GM12878 (cell line): ENCODE data around the gene ATF6. TPM values are rescaled to one million over a fixed set of nuclear protein-coding genes. Genes with fewer than 3 reads are reported as not detected.

Source experiments
- ATAC-seq: fragments of 200-7000 bp; cut with Tn5 transposase; 3 replicates; pipeline ENCODE4 v1.9.1; 2020; ENCODE audit warnings: mild to moderate bottlenecking, moderate library complexity
- BruUV-seq: library from RNA; stranded (reverse); fragments of 400-500 nt; replicated peaks from 2 replicates; lab custom pipeline; 2021; lab: Mats Ljungman, UMichigan
- CTCF ChIA-PET: fragments of 300-600 bp; sonication (Branson Sonifier 250); formaldehyde crosslinking; extraction: SDS; loops from one replicate; lab custom pipeline; 2021; ENCODE audit warnings: inconsistent platforms; lab: Yijun Ruan, JAX
- POLR2A ChIA-PET: fragments of 350-600 bp; formaldehyde crosslinking; extraction: SDS; loops from one replicate; lab custom pipeline; 2021; ENCODE audit warnings: inconsistent platforms; lab: Charles Lee
- RAD21 ChIA-PET: fragments of 300-600 bp; sonication (Branson Sonifier 250); formaldehyde crosslinking; loops from one replicate; lab custom pipeline; 2023; ENCODE audit warnings: antibody characterized with exemption; ENCODE audit not compliant: unreplicated experiment; lab: Charles Lee
- SMC1A ChIA-PET: fragments of 300-600 bp; sonication (Branson Sonifier 250); formaldehyde crosslinking; loops from one replicate; lab custom pipeline; 2023; ENCODE audit not compliant: unreplicated experiment, uncharacterized antibody; lab: Charles Lee
- DNase-seq: peaks from one replicate; pipeline ENCODE4 v3.0.0-alpha.2; 2011; ENCODE audit warnings: low read depth, low spot score
- FAIRE-seq: peaks from 3 replicates; lab custom pipeline; 2011; peaks lifted over from hg19 to GRCh38; lab: Jason Lieb, UNC
- H2AFZ ChIP-seq: 2 replicates; pipeline ENCODE4 v1.6.0; 2011; ENCODE audit warnings: low read depth, low read length, control low read depth; ENCODE audit not compliant: control insufficient read depth
- H3K27ac ChIP-seq: 2 replicates; pipeline ENCODE4 v1.5.1; 2011; ENCODE audit warnings: control low read depth; ENCODE audit not compliant: control insufficient read depth, insufficient read depth
- H3K27me3 ChIP-seq, 2 experiments: replicated peaks in 1 of 2; 2 replicates each; pipeline versions ENCODE4 v1.6.0 to v1.6.1; 2011; ENCODE audit warnings: low read length in 1 of 2; ENCODE audit not compliant: control insufficient read depth in 2 of 2, insufficient read depth in 2 of 2
- H3K36me3 ChIP-seq, 2 experiments: 2 replicates each; pipeline ENCODE4 v1.5.1; 2011; ENCODE audit warnings: low read length in 1 of 2; ENCODE audit not compliant: control insufficient read depth in 2 of 2, insufficient read depth in 2 of 2
- H3K4me1 ChIP-seq: 2 replicates; pipeline ENCODE4 v1.6.1; 2011; ENCODE audit warnings: mild to moderate bottlenecking, low read length, moderate library complexity, mixed read lengths; ENCODE audit not compliant: control insufficient read depth, insufficient read depth
- H3K4me2 ChIP-seq: 2 replicates; pipeline ENCODE4 v1.6.0; 2011; ENCODE audit warnings: control low read depth; ENCODE audit not compliant: control insufficient read depth, insufficient read depth
- H3K4me3 ChIP-seq: fragments of 200-600 bp; sonication (generic); 2 replicates; pipeline ENCODE4 v1.5.1; 2016
- H3K79me2 ChIP-seq: 2 replicates; pipeline ENCODE4 v1.6.0; 2011; ENCODE audit warnings: low read length; ENCODE audit not compliant: control insufficient read depth, insufficient read depth
- H3K9ac ChIP-seq: 2 replicates; pipeline ENCODE4 v1.8.0; 2011; ENCODE audit warnings: low read length, control low read depth, mixed read lengths; ENCODE audit not compliant: control insufficient read depth, insufficient read depth
- H3K9me3 ChIP-seq: replicated peaks from 3 replicates; pipeline ENCODE4 v1.5.1; 2011; ENCODE audit warnings: mild to moderate bottlenecking, low read length; ENCODE audit not compliant: control insufficient read depth, insufficient read depth
- H4K20me1 ChIP-seq: 2 replicates; pipeline ENCODE4 v1.6.0; 2011; ENCODE audit not compliant: control insufficient read depth, insufficient read depth
- BACH1 ChIP-seq: fragments of 450-650 bp; IDR thresholded peaks from 2 replicates; pipeline ENCODE4 v1.6.1; 2017; ENCODE audit warnings: mild to moderate bottlenecking, borderline replicate concordance
- BMI1 ChIP-seq: fragments of 450-650 bp; IDR thresholded peaks from 2 replicates; pipeline ENCODE4 v1.6.1; 2016; ENCODE audit warnings: mild to moderate bottlenecking, moderate library complexity, borderline replicate concordance
- CBX5 ChIP-seq: sonication (generic); IDR thresholded peaks from 2 replicates; pipeline ENCODE4 v1.6.1; 2016; ENCODE audit warnings: low read depth, moderate library complexity, mild to moderate bottlenecking, inconsistent platforms
- KDM1A ChIP-seq: fragments of 200-600 bp; sonication (generic); IDR thresholded peaks from 2 replicates; pipeline ENCODE4 v1.6.1; 2016; ENCODE audit warnings: borderline replicate concordance
- KLF5 ChIP-seq: fragments of 450-650 bp; IDR thresholded peaks from 2 replicates; pipeline ENCODE4 v1.6.1; 2014; ENCODE audit warnings: mild to moderate bottlenecking; ENCODE audit not compliant: partially characterized antibody
- MEF2B ChIP-seq: fragments of 450-650 bp; IDR thresholded peaks from 2 replicates; pipeline ENCODE4 v1.6.1; 2018; ENCODE audit warnings: mild to moderate bottlenecking, moderate library complexity; ENCODE audit not compliant: partially characterized antibody, poor library complexity, severe bottlenecking
- NFIC ChIP-seq: IDR thresholded peaks from 2 replicates; pipeline ENCODE4 v1.6.1; 2012; ENCODE audit warnings: low read depth, mild to moderate bottlenecking, inconsistent platforms, low read length, moderate library complexity
- NFYB ChIP-seq: IDR thresholded peaks from 2 replicates; pipeline ENCODE4 v1.6.1; 2011; ENCODE audit warnings: low read depth, mild to moderate bottlenecking, low read length, improper control_type of control experiment, moderate library complexity; ENCODE audit not compliant: insufficient read depth
- PAX5 ChIP-seq: IDR thresholded peaks from 2 replicates; pipeline ENCODE4 v1.6.1; 2011; ENCODE audit warnings: low read depth, low read length, borderline replicate concordance
- POLR2AphosphoS2 ChIP-seq: IDR thresholded peaks from 2 replicates; pipeline ENCODE4 v1.6.1; 2011; ENCODE audit warnings: low read depth, mild to moderate bottlenecking, low read length, improper control_type of control experiment, moderate library complexity
- RAD51 ChIP-seq: fragments of 450-650 bp; IDR thresholded peaks from 2 replicates; pipeline ENCODE4 v1.6.1; 2016; ENCODE audit warnings: moderate library complexity, mild to moderate bottlenecking, inconsistent platforms
- SIN3A ChIP-seq: IDR thresholded peaks from 2 replicates; pipeline ENCODE4 v1.6.1; 2012; ENCODE audit warnings: low read depth, low read length, improper control_type of control experiment
- SMAD5 ChIP-seq: IDR thresholded peaks from 2 replicates; pipeline ENCODE4 v1.6.1; 2016; ENCODE audit warnings: antibody characterized with exemption, low read depth
- SMARCA5 ChIP-seq: fragments of 450-650 bp; IDR thresholded peaks from 2 replicates; pipeline ENCODE4 v1.6.1; 2017; ENCODE audit warnings: mild to moderate bottlenecking
- WGBS: methylation state at CpG from one replicate; pipeline ENCODE4 v1.1.6; 2016; ENCODE audit warnings: low lambda C conversion rate; ENCODE audit not compliant: insufficient replicate concordance, insufficient coverage; ENCODE audit errors: missing lambda C conversion rate; 5-methylcytosine and 5-hydroxymethylcytosine counted together
- in situ Hi-C: fragments of 300-500 bp; cut with MboI; formaldehyde crosslinking; loops from 9 replicates; pipeline ENCODE4 v1.14.3; 2018; ENCODE audit warnings: mixed read lengths
- intact Hi-C: fragments of 100-400 bp; cut with micrococcal nuclease; formaldehyde crosslinking; loops from one replicate; pipeline ENCODE4 v1.14.2; 2022; ENCODE audit not compliant: unreplicated experiment
- polyA plus RNA-seq, 11 experiments: library from polyadenylated mRNA; depleted of rRNA in 4 of 11; unstranded in 6 of 11; stranded (reverse) in 5 of 11; fragments of >200 nt; fragmentation: Nextera tagmentation in 4 of 11; fragmentation: Illumina TruSeq in 1 of 11; extraction: Ambion mirVana in 4 of 11; extraction: Trizol in 1 of 11; gene quantifications; 1 replicate in 1 of 11; 2 replicates in 10 of 11; pipeline versions ENCODE4 v1.2.1 to v1.2.3, GENCODE V29; 2011 to 2016; ENCODE audit warnings: inconsistent platforms in 2 of 11, missing spikeins in 2 of 11, low read depth in 1 of 11
- total RNA-seq, 4 experiments: library from RNA; depleted of rRNA in 3 of 4; stranded (reverse); fragments of >200 nt in 3 of 4; fragmentation: Illumina TruSeq in 1 of 4; extraction: Trizol in 1 of 4; gene quantifications; 2 replicates each; pipeline versions ENCODE4 v1.2.1 to v1.2.3, GENCODE V29; 2013 to 2021
- TF ChIP-seq, protein P1 (sequence below): fragments of 450-650 bp; IDR thresholded peaks from 2 replicates; pipeline ENCODE4 v1.6.1; 2017; ENCODE audit warnings: borderline replicate concordance
- TF ChIP-seq, protein P2 (sequence below): fragments of 450-650 bp; formaldehyde crosslinking; IDR thresholded peaks from 2 replicates; pipeline ENCODE4 v1.4.0; 2022; ENCODE audit warnings: mild to moderate bottlenecking, moderate library complexity
- TF ChIP-seq, protein P3 (sequence below): fragments of 450-650 bp; IDR thresholded peaks from 2 replicates; pipeline ENCODE4 v1.6.1; 2017; ENCODE audit warnings: mild to moderate bottlenecking, moderate library complexity

The ATF6 gene
- total and polyA plus RNA-seq, 10 of the 15 experiments (the other 5 are each of a cell fraction or from before 2014, with no cell fraction given): 7.8 to 24.3 (median 14.7) TPM

DNA sequence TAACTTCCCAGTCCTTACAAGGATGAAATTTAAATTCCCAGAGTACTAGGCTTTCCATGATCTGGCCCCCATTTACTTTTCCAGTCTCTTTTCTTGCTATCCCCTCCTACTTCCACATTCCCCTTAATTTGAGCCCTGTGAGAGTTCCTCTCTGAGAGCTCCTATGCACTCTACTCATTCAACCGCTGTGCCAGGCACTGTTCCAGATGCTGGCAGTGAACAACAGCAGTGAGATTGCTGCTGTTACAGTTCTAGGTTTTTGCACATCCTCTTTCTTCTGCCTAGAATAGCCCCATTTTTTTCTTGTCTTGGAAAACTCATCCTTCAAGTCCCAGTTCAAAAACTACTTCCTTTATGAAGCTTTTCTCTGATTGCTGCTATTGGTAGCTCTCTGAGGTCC lies 18.8 kb downstream of the ATF6 start:
- H3K9ac ChIP-seq: no peak overlapping the region
- H3K27me3 ChIP-seq: no peaks in the 10 kb centered on the region
- intact Hi-C loops: no loop called here
- no peak overlapping the region for H3K4me2 ChIP-seq
- peaks cover 13% of the 10 kb centered on the region for H3K79me2 ChIP-seq
- ChIA-PET RAD21 (no interaction called here), SMC1A (interaction anchor here (0.6 to 1.6 kb wide), 3 partner anchors 11 to 253 kb away, joined by 3 to 4 read pairs (median 4); no protein-coding TSS in a partner anchor), CTCF (interaction anchor here (1.3 to 3.0 kb wide), 3 partner anchors 8 to 252 kb away, joined by 3 to 18 read pairs (median 3); no protein-coding TSS in a partner anchor), POLR2A (no interaction called here)
- H3K9me3 ChIP-seq: no peaks in the 10 kb centered on the region
- in situ Hi-C loops: loop anchor here (5.0 kb wide), 1 partner anchor 252 kb away; no protein-coding TSS in a partner anchor
- H3K36me3 ChIP-seq: peaks cover 5 to 18% of the 10 kb centered on the region in 2 experiments
- no peak for FAIRE-seq
- peaks cover 21% of the 10 kb centered on the region for H3K4me1 ChIP-seq
- H3K27ac ChIP-seq: no peak overlapping the region
- no peak overlapping the region for H3K4me3 ChIP-seq
- H2AFZ ChIP-seq: no peak overlapping the region
- no peak for DNase-seq
- no TSS peak for BruUV-seq
- WGBS: 100% methylated on average over 1 of the region's 1 CpG
- no peak for ATAC-seq
- no peaks in the 10 kb centered on the region for H4K20me1 ChIP-seq
- TF ChIP-seq BACH1 (no peak), MEF2B (no peak), KDM1A (no peak), POLR2AphosphoS2 (no peak), SMAD5 (no peak), PAX5 (no peak), SIN3A (no peak), KLF5 (no peak), NFIC (no peak), SMARCA5 (no peak), NFYB (no peak), RAD51 (no peak), BMI1 (no peak), CBX5 (no peak)
- TF ChIP-seq, protein P1, sequence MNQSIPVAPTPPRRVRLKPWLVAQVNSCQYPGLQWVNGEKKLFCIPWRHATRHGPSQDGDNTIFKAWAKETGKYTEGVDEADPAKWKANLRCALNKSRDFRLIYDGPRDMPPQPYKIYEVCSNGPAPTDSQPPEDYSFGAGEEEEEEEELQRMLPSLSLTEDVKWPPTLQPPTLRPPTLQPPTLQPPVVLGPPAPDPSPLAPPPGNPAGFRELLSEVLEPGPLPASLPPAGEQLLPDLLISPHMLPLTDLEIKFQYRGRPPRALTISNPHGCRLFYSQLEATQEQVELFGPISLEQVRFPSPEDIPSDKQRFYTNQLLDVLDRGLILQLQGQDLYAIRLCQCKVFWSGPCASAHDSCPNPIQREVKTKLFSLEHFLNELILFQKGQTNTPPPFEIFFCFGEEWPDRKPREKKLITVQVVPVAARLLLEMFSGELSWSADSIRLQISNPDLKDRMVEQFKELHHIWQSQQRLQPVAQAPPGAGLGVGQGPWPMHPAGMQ: no peak
- TF ChIP-seq, protein P2, sequence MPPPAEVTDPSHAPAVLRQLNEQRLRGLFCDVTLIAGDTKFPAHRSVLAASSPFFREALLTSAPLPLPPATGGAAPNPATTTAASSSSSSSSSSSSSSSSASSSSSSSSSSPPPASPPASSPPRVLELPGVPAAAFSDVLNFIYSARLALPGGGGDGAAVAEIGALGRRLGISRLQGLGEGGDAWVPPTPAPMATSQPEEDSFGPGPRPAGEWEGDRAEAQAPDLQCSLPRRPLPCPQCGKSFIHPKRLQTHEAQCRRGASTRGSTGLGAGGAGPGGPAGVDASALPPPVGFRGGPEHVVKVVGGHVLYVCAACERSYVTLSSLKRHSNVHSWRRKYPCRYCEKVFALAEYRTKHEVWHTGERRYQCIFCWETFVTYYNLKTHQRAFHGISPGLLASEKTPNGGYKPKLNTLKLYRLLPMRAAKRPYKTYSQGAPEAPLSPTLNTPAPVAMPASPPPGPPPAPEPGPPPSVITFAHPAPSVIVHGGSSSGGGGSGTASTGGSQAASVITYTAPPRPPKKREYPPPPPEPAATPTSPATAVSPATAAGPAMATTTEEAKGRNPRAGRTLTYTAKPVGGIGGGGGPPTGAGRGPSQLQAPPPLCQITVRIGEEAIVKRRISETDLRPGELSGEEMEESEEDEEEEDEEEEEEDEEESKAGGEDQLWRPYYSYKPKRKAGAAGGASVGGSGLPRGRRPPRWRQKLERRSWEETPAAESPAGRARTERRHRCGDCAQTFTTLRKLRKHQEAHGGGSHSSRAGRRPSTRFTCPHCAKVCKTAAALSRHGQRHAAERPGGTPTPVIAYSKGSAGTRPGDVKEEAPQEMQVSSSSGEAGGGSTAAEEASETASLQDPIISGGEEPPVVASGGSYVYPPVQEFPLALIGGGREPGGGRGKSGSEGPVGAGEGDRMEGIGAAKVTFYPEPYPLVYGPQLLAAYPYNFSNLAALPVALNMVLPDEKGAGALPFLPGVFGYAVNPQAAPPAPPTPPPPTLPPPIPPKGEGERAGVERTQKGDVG (CRISPR knock-in tag): no peak
- TF ChIP-seq, protein P3, sequence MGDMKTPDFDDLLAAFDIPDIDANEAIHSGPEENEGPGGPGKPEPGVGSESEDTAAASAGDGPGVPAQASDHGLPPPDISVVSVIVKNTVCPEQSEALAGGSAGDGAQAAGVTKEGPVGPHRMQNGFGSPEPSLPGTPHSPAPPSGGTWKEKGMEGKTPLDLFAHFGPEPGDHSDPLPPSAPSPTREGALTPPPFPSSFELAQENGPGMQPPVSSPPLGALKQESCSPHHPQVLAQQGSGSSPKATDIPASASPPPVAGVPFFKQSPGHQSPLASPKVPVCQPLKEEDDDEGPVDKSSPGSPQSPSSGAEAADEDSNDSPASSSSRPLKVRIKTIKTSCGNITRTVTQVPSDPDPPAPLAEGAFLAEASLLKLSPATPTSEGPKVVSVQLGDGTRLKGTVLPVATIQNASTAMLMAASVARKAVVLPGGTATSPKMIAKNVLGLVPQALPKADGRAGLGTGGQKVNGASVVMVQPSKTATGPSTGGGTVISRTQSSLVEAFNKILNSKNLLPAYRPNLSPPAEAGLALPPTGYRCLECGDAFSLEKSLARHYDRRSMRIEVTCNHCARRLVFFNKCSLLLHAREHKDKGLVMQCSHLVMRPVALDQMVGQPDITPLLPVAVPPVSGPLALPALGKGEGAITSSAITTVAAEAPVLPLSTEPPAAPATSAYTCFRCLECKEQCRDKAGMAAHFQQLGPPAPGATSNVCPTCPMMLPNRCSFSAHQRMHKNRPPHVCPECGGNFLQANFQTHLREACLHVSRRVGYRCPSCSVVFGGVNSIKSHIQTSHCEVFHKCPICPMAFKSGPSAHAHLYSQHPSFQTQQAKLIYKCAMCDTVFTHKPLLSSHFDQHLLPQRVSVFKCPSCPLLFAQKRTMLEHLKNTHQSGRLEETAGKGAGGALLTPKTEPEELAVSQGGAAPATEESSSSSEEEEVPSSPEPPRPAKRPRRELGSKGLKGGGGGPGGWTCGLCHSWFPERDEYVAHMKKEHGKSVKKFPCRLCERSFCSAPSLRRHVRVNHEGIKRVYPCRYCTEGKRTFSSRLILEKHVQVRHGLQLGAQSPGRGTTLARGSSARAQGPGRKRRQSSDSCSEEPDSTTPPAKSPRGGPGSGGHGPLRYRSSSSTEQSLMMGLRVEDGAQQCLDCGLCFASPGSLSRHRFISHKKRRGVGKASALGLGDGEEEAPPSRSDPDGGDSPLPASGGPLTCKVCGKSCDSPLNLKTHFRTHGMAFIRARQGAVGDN: no peak
